Panc1 (cell line): ENCODE measurements around the gene RPRD1A. TPM values are rescaled to one million over a fixed set of nuclear protein-coding genes. Genes with fewer than 3 reads are reported as not detected.
"Not testable (repeated sequence)": the region's sequence is repeated elsewhere in the genome, so short reads cannot be mapped to it uniquely, and the experiment has no call there.

ENCODE experiments used
- ATAC-seq: fragments of 200-7000 bp; cut with Tn5 transposase; 2 replicates; pipeline ENCODE4 v1.9.1; 2020; ENCODE audit warnings: mild to moderate bottlenecking, moderate library complexity
- BruUV-seq: library from RNA; stranded (reverse); fragments of 400-500 nt; replicated peaks from 2 replicates; lab custom pipeline; 2021; lab: Mats Ljungman, UMichigan
- CTCF ChIA-PET: fragments of 300-600 bp; sonication (Branson Sonifier 250); formaldehyde crosslinking; loops from one replicate; lab custom pipeline; 2022; ENCODE audit warnings: antibody characterized with exemption; lab: Charles Lee
- POLR2A ChIA-PET: fragments of 300-600 bp; sonication (Branson Sonifier 250); formaldehyde crosslinking; loops from one replicate; lab custom pipeline; 2022; ENCODE audit warnings: antibody characterized with exemption; lab: Charles Lee
- DNase-seq: peaks from one replicate; pipeline ENCODE4 v3.0.0-alpha.2; 2010; ENCODE audit warnings: low read depth, low spot score
- H3K27ac ChIP-seq: 2 replicates; pipeline ENCODE4 v1.5.1; 2011; ENCODE audit warnings: mild to moderate bottlenecking, low read length, inconsistent platforms
- H3K27me3 ChIP-seq: fragments of 200-500 bp; sonication (Bioruptor generic); 2 replicates; pipeline ENCODE4 v1.6.0; 2014; ENCODE audit warnings: low read length, inconsistent platforms; ENCODE audit not compliant: control insufficient read depth, insufficient read depth
- H3K36me3 ChIP-seq: fragments of 200-500 bp; sonication (Bioruptor generic); 2 replicates; pipeline ENCODE4 v1.5.1; 2014; ENCODE audit warnings: inconsistent platforms, mild to moderate bottlenecking, low read length, moderate library complexity; ENCODE audit not compliant: control insufficient read depth, insufficient read depth
- H3K4me1 ChIP-seq: 2 replicates; pipeline ENCODE4 v1.5.1; 2011; ENCODE audit warnings: inconsistent platforms, mild to moderate bottlenecking, low read length, moderate library complexity; ENCODE audit not compliant: control insufficient read depth, insufficient read depth
- H3K4me3 ChIP-seq, 2 experiments: 2 replicates each; pipeline ENCODE4 v1.5.1; 2011 to 2012; ENCODE audit warnings: low read depth in 2 of 2, low read length in 2 of 2, mild to moderate bottlenecking in 2 of 2, inconsistent platforms in 1 of 2, moderate library complexity in 1 of 2
- H3K9me3 ChIP-seq: fragments of 200-500 bp; sonication (Bioruptor generic); 2 replicates; pipeline ENCODE4 v1.5.1; 2014; ENCODE audit warnings: low read depth, mild to moderate bottlenecking, inconsistent platforms, low read length, moderate library complexity; ENCODE audit not compliant: control insufficient read depth, insufficient read depth
- POLR2AphosphoS5 ChIP-seq: IDR thresholded peaks from 2 replicates; pipeline ENCODE4 v1.6.1; 2012; ENCODE audit warnings: mild to moderate bottlenecking, low read depth, low read length, moderate library complexity
- SIN3A ChIP-seq: IDR thresholded peaks from 2 replicates; pipeline ENCODE4 v1.6.1; 2012; ENCODE audit warnings: low read depth, mild to moderate bottlenecking, low read length, moderate library complexity, borderline replicate concordance; ENCODE audit not compliant: insufficient read depth
- TCF7L2 ChIP-seq: IDR thresholded peaks from 2 replicates; pipeline ENCODE4 v1.6.1; 2011; ENCODE audit warnings: mild to moderate bottlenecking, low read depth, low read length, inconsistent platforms
- in situ Hi-C: cut with HindIII; loops from 2 replicates; pipeline ENCODE4 v1.10.0; 2016; ENCODE audit warnings: low sequenced_read_pairs, low pct_unique_long_range_greater_than_20kb
- intact Hi-C: fragments of 100-400 bp; cut with micrococcal nuclease; formaldehyde crosslinking; loops from one replicate; pipeline ENCODE4 v1.10.0; 2022; ENCODE audit not compliant: unreplicated experiment
- total RNA-seq: library from RNA; stranded (reverse); gene quantifications from one replicate; pipeline ENCODE4 v1.2.1, GENCODE V29; 2021; ENCODE audit not compliant: unreplicated experiment
- TF ChIP-seq, protein P1 (sequence below): fragments of 450-650 bp; IDR thresholded peaks from 2 replicates; pipeline ENCODE4 v1.5.1; 2017; ENCODE audit warnings: mild to moderate bottlenecking
- TF ChIP-seq, protein P2 (sequence below), 2 experiments: IDR thresholded peaks; 2 replicates each; pipeline ENCODE4 v1.6.1; 2011 to 2012; ENCODE audit warnings: low read depth in 2 of 2, control low read depth in 1 of 2, low read length in 1 of 2, mild to moderate bottlenecking in 1 of 2, moderate library complexity in 1 of 2; ENCODE audit not compliant: insufficient read depth in 1 of 2

RPRD1A gene
- total RNA-seq, 1 experiment from 2014 or later, result 44.0 TPM

DNA sequence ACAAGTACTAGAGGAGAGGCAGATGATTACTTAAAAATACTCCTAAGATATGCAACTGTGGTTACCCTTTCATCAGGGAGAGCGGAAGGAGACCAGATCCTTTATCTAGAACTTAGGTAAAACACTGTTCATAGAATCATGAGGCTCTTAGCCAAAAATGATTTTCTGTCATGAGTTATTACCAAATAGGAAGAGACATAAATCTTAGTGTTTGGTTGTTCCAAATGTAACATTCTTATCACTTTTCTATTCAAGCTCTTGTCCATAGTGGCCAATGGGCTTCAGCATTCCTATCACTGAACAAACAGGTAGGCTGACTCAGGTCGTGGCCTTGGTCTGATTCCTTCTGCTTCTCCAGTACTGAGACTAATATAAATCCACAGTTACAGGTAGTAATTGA lies 38.5 kb downstream of the RPRD1A start:
- H3K4me1 ChIP-seq, result no peaks in the 10 kb centered on the region
- H3K27ac ChIP-seq, result no peak overlapping the region
- in situ Hi-C loops, result no loop called here
- DNase-seq (no peak), ATAC-seq (no peak)
- peaks cover 10% of the 10 kb centered on the region; the same call in 1 of the 2 replicates for H3K36me3 ChIP-seq
- ChIA-PET POLR2A (interaction anchor here (0.6 kb wide), 1 partner anchor 35 kb away, joined by 7 read pairs; no protein-coding TSS in a partner anchor), CTCF (no interaction called here)
- no TSS peak for BruUV-seq
- intact Hi-C loops, result no loop called here
- no peak overlapping the region for H3K4me3 ChIP-seq
- TF ChIP-seq TCF7L2 (no peak), SIN3A (no peak), POLR2AphosphoS5 (no peak)
- TF ChIP-seq, protein P1, sequence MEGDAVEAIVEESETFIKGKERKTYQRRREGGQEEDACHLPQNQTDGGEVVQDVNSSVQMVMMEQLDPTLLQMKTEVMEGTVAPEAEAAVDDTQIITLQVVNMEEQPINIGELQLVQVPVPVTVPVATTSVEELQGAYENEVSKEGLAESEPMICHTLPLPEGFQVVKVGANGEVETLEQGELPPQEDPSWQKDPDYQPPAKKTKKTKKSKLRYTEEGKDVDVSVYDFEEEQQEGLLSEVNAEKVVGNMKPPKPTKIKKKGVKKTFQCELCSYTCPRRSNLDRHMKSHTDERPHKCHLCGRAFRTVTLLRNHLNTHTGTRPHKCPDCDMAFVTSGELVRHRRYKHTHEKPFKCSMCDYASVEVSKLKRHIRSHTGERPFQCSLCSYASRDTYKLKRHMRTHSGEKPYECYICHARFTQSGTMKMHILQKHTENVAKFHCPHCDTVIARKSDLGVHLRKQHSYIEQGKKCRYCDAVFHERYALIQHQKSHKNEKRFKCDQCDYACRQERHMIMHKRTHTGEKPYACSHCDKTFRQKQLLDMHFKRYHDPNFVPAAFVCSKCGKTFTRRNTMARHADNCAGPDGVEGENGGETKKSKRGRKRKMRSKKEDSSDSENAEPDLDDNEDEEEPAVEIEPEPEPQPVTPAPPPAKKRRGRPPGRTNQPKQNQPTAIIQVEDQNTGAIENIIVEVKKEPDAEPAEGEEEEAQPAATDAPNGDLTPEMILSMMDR, result no peak
- TF ChIP-seq, protein P2, sequence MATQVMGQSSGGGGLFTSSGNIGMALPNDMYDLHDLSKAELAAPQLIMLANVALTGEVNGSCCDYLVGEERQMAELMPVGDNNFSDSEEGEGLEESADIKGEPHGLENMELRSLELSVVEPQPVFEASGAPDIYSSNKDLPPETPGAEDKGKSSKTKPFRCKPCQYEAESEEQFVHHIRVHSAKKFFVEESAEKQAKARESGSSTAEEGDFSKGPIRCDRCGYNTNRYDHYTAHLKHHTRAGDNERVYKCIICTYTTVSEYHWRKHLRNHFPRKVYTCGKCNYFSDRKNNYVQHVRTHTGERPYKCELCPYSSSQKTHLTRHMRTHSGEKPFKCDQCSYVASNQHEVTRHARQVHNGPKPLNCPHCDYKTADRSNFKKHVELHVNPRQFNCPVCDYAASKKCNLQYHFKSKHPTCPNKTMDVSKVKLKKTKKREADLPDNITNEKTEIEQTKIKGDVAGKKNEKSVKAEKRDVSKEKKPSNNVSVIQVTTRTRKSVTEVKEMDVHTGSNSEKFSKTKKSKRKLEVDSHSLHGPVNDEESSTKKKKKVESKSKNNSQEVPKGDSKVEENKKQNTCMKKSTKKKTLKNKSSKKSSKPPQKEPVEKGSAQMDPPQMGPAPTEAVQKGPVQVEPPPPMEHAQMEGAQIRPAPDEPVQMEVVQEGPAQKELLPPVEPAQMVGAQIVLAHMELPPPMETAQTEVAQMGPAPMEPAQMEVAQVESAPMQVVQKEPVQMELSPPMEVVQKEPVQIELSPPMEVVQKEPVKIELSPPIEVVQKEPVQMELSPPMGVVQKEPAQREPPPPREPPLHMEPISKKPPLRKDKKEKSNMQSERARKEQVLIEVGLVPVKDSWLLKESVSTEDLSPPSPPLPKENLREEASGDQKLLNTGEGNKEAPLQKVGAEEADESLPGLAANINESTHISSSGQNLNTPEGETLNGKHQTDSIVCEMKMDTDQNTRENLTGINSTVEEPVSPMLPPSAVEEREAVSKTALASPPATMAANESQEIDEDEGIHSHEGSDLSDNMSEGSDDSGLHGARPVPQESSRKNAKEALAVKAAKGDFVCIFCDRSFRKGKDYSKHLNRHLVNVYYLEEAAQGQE (IDR thresholded peaks at IDR 0.05; ENCODE audit: insufficient read depth in 1 of 2, low read depth in 2 of 2, low read length in 1 of 2), result no peak
- no peaks in the 10 kb centered on the region for H3K9me3 ChIP-seq
- H3K27me3 ChIP-seq, result no peaks in the 10 kb centered on the region

DNA sequence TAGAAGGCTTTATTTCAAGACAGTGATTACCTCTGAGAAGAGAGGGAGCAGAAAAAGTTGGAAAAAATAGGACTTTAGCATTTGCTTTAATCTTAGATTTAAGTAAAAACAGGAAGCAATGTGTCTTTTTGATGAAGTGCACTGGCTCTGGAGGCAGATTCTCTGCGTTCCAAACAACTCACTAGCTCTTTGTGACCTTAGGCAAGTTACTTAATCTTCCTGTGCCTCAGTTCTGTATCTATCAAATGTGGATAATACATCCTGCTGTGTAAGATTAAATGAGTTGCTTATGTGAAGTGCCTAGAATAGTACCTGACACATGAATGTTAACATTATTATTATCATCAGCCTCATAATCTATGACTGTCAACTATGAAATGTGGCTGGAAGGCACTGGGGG lies 42.3 kb downstream of the RPRD1A start:
- Histone ChIP-seq H3K27me3 (no peaks in the 10 kb centered on the region), H3K27ac (no peak overlapping the region), H3K4me3 (no peak overlapping the region), H3K4me1 (no peaks in the 10 kb centered on the region), H3K36me3 (peaks cover 7% of the 10 kb centered on the region; the same call in 1 of the 2 replicates), H3K9me3 (no peaks in the 10 kb centered on the region)
- CTCF ChIA-PET, result no interaction called here
- TF ChIP-seq POLR2AphosphoS5, result no peak
- TF ChIP-seq SIN3A, result no peak
- TF ChIP-seq, protein P1, result no peak
- TF ChIP-seq TCF7L2, result no peak
- TF ChIP-seq, protein P2 (IDR thresholded peaks at IDR 0.05; ENCODE audit: insufficient read depth in 1 of 2, low read depth in 2 of 2, low read length in 1 of 2), result no peak
- intact Hi-C loops (no loop called here), in situ Hi-C loops (no loop called here)
- no peak for DNase-seq
- BruUV-seq, result no TSS peak
- no peak for ATAC-seq
- POLR2A ChIA-PET, result no interaction called here

- H3K9me3 ChIP-seq, CTCF ChIA-PET, in situ Hi-C loops, BruUV-seq, ATAC-seq, DNase-seq, POLR2A ChIA-PET, intact Hi-C loops, H3K4me3 ChIP-seq, H3K27ac ChIP-seq, H3K4me1 ChIP-seq, H3K36me3 ChIP-seq, H3K27me3 ChIP-seq: not testable (repeated sequence)
Measured at GRCh38 chr18:36024241-36024640, 43.1 kb downstream of the RPRD1A start.
